Measurements from ENCODE around the gene KDM1A. TPM values are rescaled to one million over a fixed set of nuclear protein-coding genes. Genes with fewer than 3 reads are reported as not detected.
A peak's percentile ranks its signal among the peaks of the same experiment; 100 is the strongest.

Gene KDM1A
- total RNA-seq, 2 donors from 2014 or later, result 39.3 to 50.9 TPM

- DNase-seq, result no peak
- ATAC-seq, result peak; percentile 60
- intact Hi-C loops (cut with DNase I, micrococcal nuclease), result no loop called here
These were observed 99.9 kb downstream of the KDM1A start for GRCh38 chr1:23118957-23119792.

GRCh38 chr1:23120383-23120782 is 101.1 kb downstream of the KDM1A start:
- ATAC-seq (no peak), DNase-seq (no peak)
- intact Hi-C loops (cut with DNase I, micrococcal nuclease), result no loop called here

GRCh38 chr1:23122023-23122748 is 102.9 kb downstream of the KDM1A start:
- peak; percentile 58 to 66 for DNase-seq
- ATAC-seq, result peak; percentile 74
- intact Hi-C loops (cut with DNase I, micrococcal nuclease), result no loop called here

GRCh38 chr1:23122796-23123195 is 103.5 kb downstream of the KDM1A start:
- intact Hi-C loops (cut with DNase I, micrococcal nuclease), result no loop called here
- no peak for DNase-seq

GRCh38 chr1:23123528-23123927 is 104.3 kb downstream of the KDM1A start:
- intact Hi-C loops (cut with DNase I, micrococcal nuclease), result no loop called here
- ATAC-seq (peak; percentile 80), DNase-seq (no peak)

More at GRCh38 chr1:23122796-23123195, 103.5 kb downstream of the KDM1A start:
- ATAC-seq, result peak; percentile 2

- intact Hi-C loops (cut with DNase I, micrococcal nuclease), result no loop called here
- DNase-seq (no peak), ATAC-seq (no peak)
These were observed 105.2 kb downstream of the KDM1A start for GRCh38 chr1:23124259-23125026.

GRCh38 chr1:23125489-23125888 is 106.2 kb downstream of the KDM1A start:
- intact Hi-C loops (cut with DNase I, micrococcal nuclease), result no loop called here
- no peak for DNase-seq

GRCh38 chr1:23126200-23126599 is 106.9 kb downstream of the KDM1A start:
- DNase-seq, result no peak
- ATAC-seq, result no peak
- intact Hi-C loops (cut with DNase I, micrococcal nuclease), result no loop called here

More at GRCh38 chr1:23125489-23125888, 106.2 kb downstream of the KDM1A start:
- ATAC-seq, result no peak

- no peak for ATAC-seq
- DNase-seq, result no peak
- intact Hi-C loops (cut with DNase I, micrococcal nuclease), result no loop called here
These were observed 107.5 kb downstream of the KDM1A start for GRCh38 chr1:23126801-23127200.

GRCh38 chr1:23129846-23130245 is 110.6 kb downstream of the KDM1A start:
- ATAC-seq (no peak), DNase-seq (no peak)
- intact Hi-C loops (cut with DNase I, micrococcal nuclease), result no loop called here

- DNase-seq, result no peak
- ATAC-seq, result no peak
- intact Hi-C loops (cut with DNase I, micrococcal nuclease), result no loop called here
These were observed 112.8 kb downstream of the KDM1A start for GRCh38 chr1:23132033-23132432.

Small RNA genes within 50 kb of the gene (microRNA-seq; reads per million reads assigned to microRNA genes)
- 1.1 to 9.5 reads per million in 2 donors for gene MIR3115
- 0 reads per million in 2 donors for gene MIR4419A

Other genes starting within 250 kb of the KDM1A start
- gene LACTBL1, start 46.6 kb upstream of the KDM1A start, total RNA-seq, result not detected
- gene TEX46, start 3.6 kb upstream of the KDM1A start, total RNA-seq, result not detected
- 10 to 100 TPM; 43.7 to 57.8 TPM for gene LUZP1, start 149.4 kb downstream of the KDM1A start, total RNA-seq
- gene HTR1D, start 198.0 kb downstream of the KDM1A start, total RNA-seq, result 1 to 10 TPM in 1 of 2 donors, under 1 TPM in 1; 0.46 to 1.1 TPM